Liver (tissue), 9 donors: Measurements from ENCODE around the gene HCN3. TPM values are rescaled to one million over a fixed set of nuclear protein-coding genes. Genes with fewer than 3 reads are reported as not detected.

ENCODE experiments used
- DNase-seq: peaks from one replicate; pipeline ENCODE4 v3.0.0-alpha.2; 2017; ENCODE audit warnings: low spot score
- H3K27ac ChIP-seq, 2 donors: one replicate each; pipeline ENCODE4 v1.7.0; 2013; ENCODE audit warnings: inconsistent platforms in 2 of 2, low read length in 2 of 2, control low read depth in 1 of 2, low read depth in 1 of 2, mild to moderate bottlenecking in 1 of 2
- H3K27me3 ChIP-seq, 4 donors: one replicate each; pipeline versions ENCODE4 v1.6.1 to v1.7.0; 2013; ENCODE audit warnings: low read length in 3 of 4, inconsistent platforms in 1 of 4, mild to moderate bottlenecking in 1 of 4, moderate library complexity in 1 of 4; ENCODE audit not compliant: control insufficient read depth in 4 of 4, insufficient read depth in 4 of 4
- H3K36me3 ChIP-seq, 4 donors: one replicate each; pipeline versions ENCODE4 v1.6.1 to v1.7.0; 2013; ENCODE audit warnings: low read length in 3 of 4, mild to moderate bottlenecking in 3 of 4, low read depth in 1 of 4, moderate library complexity in 1 of 4; ENCODE audit not compliant: control insufficient read depth in 4 of 4, insufficient read depth in 3 of 4
- H3K4me1 ChIP-seq, 4 donors: one replicate each; pipeline versions ENCODE4 v1.6.1 to v1.7.0; 2013; ENCODE audit warnings: low read length in 3 of 4, mild to moderate bottlenecking in 3 of 4, moderate library complexity in 1 of 4; ENCODE audit not compliant: control insufficient read depth in 4 of 4, insufficient read depth in 4 of 4
- H3K4me3 ChIP-seq, 3 donors: one replicate each; pipeline versions ENCODE4 v1.6.1 to v1.7.0; 2013; ENCODE audit warnings: low read length in 3 of 3, control low read depth in 1 of 3, low read depth in 1 of 3, mild to moderate bottlenecking in 1 of 3
- H3K9ac ChIP-seq, 2 donors: one replicate each; pipeline ENCODE4 v1.7.0; 2013; ENCODE audit warnings: low read length in 2 of 2, mild to moderate bottlenecking in 2 of 2, moderate library complexity in 2 of 2, control low read depth in 1 of 2, low read depth in 1 of 2
- H3K9me3 ChIP-seq, 4 donors: one replicate each; pipeline versions ENCODE4 v1.6.1 to v1.7.0; 2013; ENCODE audit warnings: low read length in 3 of 4; ENCODE audit not compliant: control insufficient read depth in 4 of 4
- EGR1 ChIP-seq, 2 donors: IDR thresholded peaks; 2 replicates each; pipeline ENCODE4 v1.6.1; 2016 to 2018; ENCODE audit warnings: antibody characterized with exemption in 2 of 2, low read depth in 2 of 2
- FOXA1 ChIP-seq: IDR thresholded peaks from 2 replicates; pipeline ENCODE4 v1.6.1; 2016; ENCODE audit warnings: antibody characterized with exemption
- FOXA2 ChIP-seq: IDR thresholded peaks from 2 replicates; pipeline ENCODE4 v1.6.1; 2016; ENCODE audit warnings: antibody characterized with exemption
- GABPA ChIP-seq, 2 donors: IDR thresholded peaks in 1 of 2; conservative IDR thresholded peaks in 1 of 2; 2 replicates each; pipeline ENCODE4 v1.6.1; 2016; ENCODE audit warnings: antibody characterized with exemption in 2 of 2, mild to moderate bottlenecking in 1 of 2, moderate library complexity in 1 of 2
- HNF4A ChIP-seq, 2 donors: conservative IDR thresholded peaks; 2 replicates each; pipeline ENCODE4 v1.6.1; 2016; ENCODE audit warnings: antibody characterized with exemption in 2 of 2, mild to moderate bottlenecking in 2 of 2
- HNF4G ChIP-seq: IDR thresholded peaks from 2 replicates; pipeline ENCODE4 v1.6.1; 2016; ENCODE audit warnings: antibody characterized with exemption
- JUND ChIP-seq, 2 donors: IDR thresholded peaks; 2 replicates each; pipeline ENCODE4 v1.6.1; 2016; ENCODE audit warnings: antibody characterized with exemption in 2 of 2
- NR2F2 ChIP-seq: IDR thresholded peaks from 2 replicates; pipeline ENCODE4 v1.6.1; 2016; ENCODE audit warnings: antibody characterized with exemption
- RAD21 ChIP-seq, 2 donors: IDR thresholded peaks; 2 replicates each; pipeline ENCODE4 v1.6.1; 2016; ENCODE audit warnings: antibody characterized with exemption in 2 of 2, mild to moderate bottlenecking in 2 of 2
- RXRA ChIP-seq, 2 donors: IDR thresholded peaks; 2 replicates each; pipeline ENCODE4 v1.6.1; 2017 to 2018; ENCODE audit warnings: antibody characterized with exemption in 2 of 2, mild to moderate bottlenecking in 1 of 2
- SP1 ChIP-seq: IDR thresholded peaks from 2 replicates; pipeline ENCODE4 v1.6.1; 2018; ENCODE audit warnings: antibody characterized with exemption, mild to moderate bottlenecking
- TAF1 ChIP-seq: conservative IDR thresholded peaks from 2 replicates; pipeline ENCODE4 v1.6.1; 2016; ENCODE audit warnings: antibody characterized with exemption, mild to moderate bottlenecking
- YY1 ChIP-seq: IDR thresholded peaks from 2 replicates; pipeline ENCODE4 v1.6.1; 2016; ENCODE audit warnings: antibody characterized with exemption, mild to moderate bottlenecking
- WGBS: extraction: QIAGEN DNeasy Blood & Tissue Kit; methylation state at CpG from one replicate; pipeline ENCODE4 v1.1.7; 2013; 5-methylcytosine and 5-hydroxymethylcytosine counted together
- polyA plus RNA-seq, 2 donors: library from polyadenylated mRNA; stranded (reverse) in 1 of 2; unstranded in 1 of 2; fragments of 200-250 nt in 1 of 2; fragments of >200 nt in 1 of 2; fragmentation: Nextera tagmentation in 1 of 2; extraction: Ambion mirVana in 1 of 2; gene quantifications; one replicate each; pipeline versions ENCODE4 v1.2.1 to v1.2.3, GENCODE V29; 2013 to 2015
- total RNA-seq, 2 donors: library from RNA; depleted of rRNA; stranded (reverse); fragments of >200 nt; gene quantifications; one replicate each; pipeline ENCODE4 v1.2.3, GENCODE V29; 2014
- TF ChIP-seq, protein P1 (sequence below): IDR thresholded peaks from 2 replicates; pipeline ENCODE4 v1.6.1; 2016; ENCODE audit warnings: antibody characterized with exemption
- TF ChIP-seq, protein P2 (sequence below): IDR thresholded peaks from 2 replicates; pipeline ENCODE4 v1.6.1; 2016; ENCODE audit warnings: antibody characterized with exemption, mild to moderate bottlenecking
- TF ChIP-seq, protein P3 (sequence below): fragments of 150-350 bp; IDR thresholded peaks from 2 replicates; pipeline ENCODE4 v1.5.1; 2017; ENCODE audit warnings: improper control_type of control experiment, low read depth, low read length; ENCODE audit not compliant: missing input control
- TF ChIP-seq, protein P4 (sequence below): IDR thresholded peaks from 2 replicates; pipeline ENCODE4 v1.6.1; 2016; ENCODE audit warnings: antibody characterized with exemption
- TF ChIP-seq, protein P5 (sequence below): IDR thresholded peaks from 2 replicates; pipeline ENCODE4 v1.6.1; 2016; ENCODE audit warnings: antibody characterized with exemption
- donor health status: healthy.
- donor health status: healthy.
- donor health status: healthy.
- donor health status: healthy.
- donor health status: healthy.

The HCN3 gene
- total RNA-seq (1 to 10 TPM in 1 of 2 donors, under 1 TPM in 1; 0.84 to 1.5 TPM), polyA plus RNA-seq (1 to 10 TPM in 1 of 2 donors, under 1 TPM in 1; 0.33 to 1.0 TPM)

DNA sequence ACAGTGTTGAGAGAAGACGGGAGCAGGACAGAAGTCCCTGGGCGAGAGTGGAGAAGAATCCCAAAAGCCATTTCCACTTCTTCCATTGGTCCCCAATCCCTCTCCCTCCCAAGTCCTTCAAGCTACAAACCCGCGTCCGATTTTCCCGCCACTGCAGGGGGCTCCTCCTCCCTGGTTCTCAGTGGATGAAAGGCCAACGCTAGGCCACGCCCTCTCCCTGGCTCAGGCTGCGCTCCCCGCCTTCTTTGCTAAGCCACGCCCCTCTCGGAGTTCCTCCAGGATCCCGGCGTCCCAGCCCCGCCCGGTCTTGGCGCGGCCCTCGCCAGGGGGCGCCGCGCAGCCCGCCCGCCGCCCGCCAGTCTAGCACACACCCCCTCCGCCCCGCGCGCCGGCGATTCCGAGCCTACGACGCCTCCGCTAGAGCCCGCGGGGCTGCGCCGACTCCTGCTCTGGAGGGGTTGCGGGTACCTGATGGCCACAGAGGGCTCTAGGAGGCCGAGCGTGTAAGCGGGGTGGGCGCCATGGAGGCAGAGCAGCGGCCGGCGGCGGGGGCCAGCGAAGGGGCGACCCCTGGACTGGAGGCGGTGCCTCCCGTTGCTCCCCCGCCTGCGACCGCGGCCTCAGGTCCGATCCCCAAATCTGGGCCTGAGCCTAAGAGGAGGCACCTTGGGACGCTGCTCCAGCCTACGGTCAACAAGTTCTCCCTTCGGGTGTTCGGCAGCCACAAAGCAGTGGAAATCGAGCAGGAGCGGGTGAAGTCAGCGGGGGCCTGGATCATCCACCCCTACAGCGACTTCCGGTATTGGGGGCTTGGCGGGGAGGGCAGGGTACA is at the start of gene HCN3:
Gene HCN3, plus strand, starts transcription at position 394 of the 832 bp plus-strand sequence. Its CDS starts 128 bp downstream, at position 522.
- Histone ChIP-seq H3K4me3 (peak within 1 kb of the TSS; percentile 55 to 84 (median 82)), H3K36me3 (no peaks in the 10 kb centered on the region), H3K9me3 (no peaks in the 10 kb centered on the region), H3K9ac (peak within 1 kb of the TSS in 1 of 2 donors; percentile 7), H3K27me3 (no peaks in the 10 kb centered on the region), H3K4me1 (peaks cover 8 to 30% (median 24%) of the 10 kb centered on the region in 4 donors), H3K27ac (peak within 1 kb of the TSS; percentile 27 to 38)
- TF ChIP-seq, protein P1, sequence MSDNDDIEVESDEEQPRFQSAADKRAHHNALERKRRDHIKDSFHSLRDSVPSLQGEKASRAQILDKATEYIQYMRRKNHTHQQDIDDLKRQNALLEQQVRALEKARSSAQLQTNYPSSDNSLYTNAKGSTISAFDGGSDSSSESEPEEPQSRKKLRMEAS, result no peak
- TF ChIP-seq RAD21 (IDR thresholded peaks at IDR 0.05), result peak; percentile 34 to 47
- peak; percentile 22 to 52 for TF ChIP-seq RXRA (IDR thresholded peaks at IDR 0.05)
- TF ChIP-seq HNF4A (conservative IDR thresholded peaks at IDR 0.05), result no peak
- TF ChIP-seq, protein P2, sequence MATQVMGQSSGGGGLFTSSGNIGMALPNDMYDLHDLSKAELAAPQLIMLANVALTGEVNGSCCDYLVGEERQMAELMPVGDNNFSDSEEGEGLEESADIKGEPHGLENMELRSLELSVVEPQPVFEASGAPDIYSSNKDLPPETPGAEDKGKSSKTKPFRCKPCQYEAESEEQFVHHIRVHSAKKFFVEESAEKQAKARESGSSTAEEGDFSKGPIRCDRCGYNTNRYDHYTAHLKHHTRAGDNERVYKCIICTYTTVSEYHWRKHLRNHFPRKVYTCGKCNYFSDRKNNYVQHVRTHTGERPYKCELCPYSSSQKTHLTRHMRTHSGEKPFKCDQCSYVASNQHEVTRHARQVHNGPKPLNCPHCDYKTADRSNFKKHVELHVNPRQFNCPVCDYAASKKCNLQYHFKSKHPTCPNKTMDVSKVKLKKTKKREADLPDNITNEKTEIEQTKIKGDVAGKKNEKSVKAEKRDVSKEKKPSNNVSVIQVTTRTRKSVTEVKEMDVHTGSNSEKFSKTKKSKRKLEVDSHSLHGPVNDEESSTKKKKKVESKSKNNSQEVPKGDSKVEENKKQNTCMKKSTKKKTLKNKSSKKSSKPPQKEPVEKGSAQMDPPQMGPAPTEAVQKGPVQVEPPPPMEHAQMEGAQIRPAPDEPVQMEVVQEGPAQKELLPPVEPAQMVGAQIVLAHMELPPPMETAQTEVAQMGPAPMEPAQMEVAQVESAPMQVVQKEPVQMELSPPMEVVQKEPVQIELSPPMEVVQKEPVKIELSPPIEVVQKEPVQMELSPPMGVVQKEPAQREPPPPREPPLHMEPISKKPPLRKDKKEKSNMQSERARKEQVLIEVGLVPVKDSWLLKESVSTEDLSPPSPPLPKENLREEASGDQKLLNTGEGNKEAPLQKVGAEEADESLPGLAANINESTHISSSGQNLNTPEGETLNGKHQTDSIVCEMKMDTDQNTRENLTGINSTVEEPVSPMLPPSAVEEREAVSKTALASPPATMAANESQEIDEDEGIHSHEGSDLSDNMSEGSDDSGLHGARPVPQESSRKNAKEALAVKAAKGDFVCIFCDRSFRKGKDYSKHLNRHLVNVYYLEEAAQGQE, result peak; percentile 59
- no peak for TF ChIP-seq GABPA (IDR thresholded peaks at IDR 0.05 in 1 of 2, conservative IDR thresholded peaks at IDR 0.05 in 1 of 2)
- TF ChIP-seq FOXA2, result no peak
- peak; percentile 58 for TF ChIP-seq SP1
- TF ChIP-seq, protein P3, sequence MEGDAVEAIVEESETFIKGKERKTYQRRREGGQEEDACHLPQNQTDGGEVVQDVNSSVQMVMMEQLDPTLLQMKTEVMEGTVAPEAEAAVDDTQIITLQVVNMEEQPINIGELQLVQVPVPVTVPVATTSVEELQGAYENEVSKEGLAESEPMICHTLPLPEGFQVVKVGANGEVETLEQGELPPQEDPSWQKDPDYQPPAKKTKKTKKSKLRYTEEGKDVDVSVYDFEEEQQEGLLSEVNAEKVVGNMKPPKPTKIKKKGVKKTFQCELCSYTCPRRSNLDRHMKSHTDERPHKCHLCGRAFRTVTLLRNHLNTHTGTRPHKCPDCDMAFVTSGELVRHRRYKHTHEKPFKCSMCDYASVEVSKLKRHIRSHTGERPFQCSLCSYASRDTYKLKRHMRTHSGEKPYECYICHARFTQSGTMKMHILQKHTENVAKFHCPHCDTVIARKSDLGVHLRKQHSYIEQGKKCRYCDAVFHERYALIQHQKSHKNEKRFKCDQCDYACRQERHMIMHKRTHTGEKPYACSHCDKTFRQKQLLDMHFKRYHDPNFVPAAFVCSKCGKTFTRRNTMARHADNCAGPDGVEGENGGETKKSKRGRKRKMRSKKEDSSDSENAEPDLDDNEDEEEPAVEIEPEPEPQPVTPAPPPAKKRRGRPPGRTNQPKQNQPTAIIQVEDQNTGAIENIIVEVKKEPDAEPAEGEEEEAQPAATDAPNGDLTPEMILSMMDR, result peak; percentile 63
- no peak for TF ChIP-seq NR2F2
- TF ChIP-seq, protein P4, sequence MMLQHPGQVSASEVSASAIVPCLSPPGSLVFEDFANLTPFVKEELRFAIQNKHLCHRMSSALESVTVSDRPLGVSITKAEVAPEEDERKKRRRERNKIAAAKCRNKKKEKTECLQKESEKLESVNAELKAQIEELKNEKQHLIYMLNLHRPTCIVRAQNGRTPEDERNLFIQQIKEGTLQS, result no peak
- TF ChIP-seq TAF1, result no peak
- no peak for TF ChIP-seq HNF4G
- TF ChIP-seq, protein P5, sequence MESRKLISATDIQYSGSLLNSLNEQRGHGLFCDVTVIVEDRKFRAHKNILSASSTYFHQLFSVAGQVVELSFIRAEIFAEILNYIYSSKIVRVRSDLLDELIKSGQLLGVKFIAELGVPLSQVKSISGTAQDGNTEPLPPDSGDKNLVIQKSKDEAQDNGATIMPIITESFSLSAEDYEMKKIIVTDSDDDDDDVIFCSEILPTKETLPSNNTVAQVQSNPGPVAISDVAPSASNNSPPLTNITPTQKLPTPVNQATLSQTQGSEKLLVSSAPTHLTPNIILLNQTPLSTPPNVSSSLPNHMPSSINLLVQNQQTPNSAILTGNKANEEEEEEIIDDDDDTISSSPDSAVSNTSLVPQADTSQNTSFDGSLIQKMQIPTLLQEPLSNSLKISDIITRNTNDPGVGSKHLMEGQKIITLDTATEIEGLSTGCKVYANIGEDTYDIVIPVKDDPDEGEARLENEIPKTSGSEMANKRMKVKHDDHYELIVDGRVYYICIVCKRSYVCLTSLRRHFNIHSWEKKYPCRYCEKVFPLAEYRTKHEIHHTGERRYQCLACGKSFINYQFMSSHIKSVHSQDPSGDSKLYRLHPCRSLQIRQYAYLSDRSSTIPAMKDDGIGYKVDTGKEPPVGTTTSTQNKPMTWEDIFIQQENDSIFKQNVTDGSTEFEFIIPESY, result no peak
- TF ChIP-seq FOXA1, result no peak
- TF ChIP-seq JUND (IDR thresholded peaks at IDR 0.05), result no peak
- no peak for TF ChIP-seq YY1
- no peak for TF ChIP-seq EGR1 (IDR thresholded peaks at IDR 0.05; ENCODE audit: low read depth in 2 of 2)
- WGBS, result 1% methylated on average over 68 of the region's 68 CpGs
- DNase-seq, result peak; percentile 99
